Activated T-cell treated with anti-CD3 and anti-CD28 coated beads, Interleukin-2, amount 50 U/mL, for 48 hours (primary cell): ENCODE data around the gene DOCK6.
A peak's percentile ranks its signal among the peaks of the same experiment; 100 is the strongest.

Experiments
- DNase-seq, 2 experiments: peaks; one replicate each; pipeline ENCODE4 v3.0.0-alpha.2; 2020

The DOCK6 gene, protein sequence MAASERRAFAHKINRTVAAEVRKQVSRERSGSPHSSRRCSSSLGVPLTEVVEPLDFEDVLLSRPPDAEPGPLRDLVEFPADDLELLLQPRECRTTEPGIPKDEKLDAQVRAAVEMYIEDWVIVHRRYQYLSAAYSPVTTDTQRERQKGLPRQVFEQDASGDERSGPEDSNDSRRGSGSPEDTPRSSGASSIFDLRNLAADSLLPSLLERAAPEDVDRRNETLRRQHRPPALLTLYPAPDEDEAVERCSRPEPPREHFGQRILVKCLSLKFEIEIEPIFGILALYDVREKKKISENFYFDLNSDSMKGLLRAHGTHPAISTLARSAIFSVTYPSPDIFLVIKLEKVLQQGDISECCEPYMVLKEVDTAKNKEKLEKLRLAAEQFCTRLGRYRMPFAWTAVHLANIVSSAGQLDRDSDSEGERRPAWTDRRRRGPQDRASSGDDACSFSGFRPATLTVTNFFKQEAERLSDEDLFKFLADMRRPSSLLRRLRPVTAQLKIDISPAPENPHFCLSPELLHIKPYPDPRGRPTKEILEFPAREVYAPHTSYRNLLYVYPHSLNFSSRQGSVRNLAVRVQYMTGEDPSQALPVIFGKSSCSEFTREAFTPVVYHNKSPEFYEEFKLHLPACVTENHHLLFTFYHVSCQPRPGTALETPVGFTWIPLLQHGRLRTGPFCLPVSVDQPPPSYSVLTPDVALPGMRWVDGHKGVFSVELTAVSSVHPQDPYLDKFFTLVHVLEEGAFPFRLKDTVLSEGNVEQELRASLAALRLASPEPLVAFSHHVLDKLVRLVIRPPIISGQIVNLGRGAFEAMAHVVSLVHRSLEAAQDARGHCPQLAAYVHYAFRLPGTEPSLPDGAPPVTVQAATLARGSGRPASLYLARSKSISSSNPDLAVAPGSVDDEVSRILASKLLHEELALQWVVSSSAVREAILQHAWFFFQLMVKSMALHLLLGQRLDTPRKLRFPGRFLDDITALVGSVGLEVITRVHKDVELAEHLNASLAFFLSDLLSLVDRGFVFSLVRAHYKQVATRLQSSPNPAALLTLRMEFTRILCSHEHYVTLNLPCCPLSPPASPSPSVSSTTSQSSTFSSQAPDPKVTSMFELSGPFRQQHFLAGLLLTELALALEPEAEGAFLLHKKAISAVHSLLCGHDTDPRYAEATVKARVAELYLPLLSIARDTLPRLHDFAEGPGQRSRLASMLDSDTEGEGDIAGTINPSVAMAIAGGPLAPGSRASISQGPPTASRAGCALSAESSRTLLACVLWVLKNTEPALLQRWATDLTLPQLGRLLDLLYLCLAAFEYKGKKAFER (N-terminal part only)

DNA sequence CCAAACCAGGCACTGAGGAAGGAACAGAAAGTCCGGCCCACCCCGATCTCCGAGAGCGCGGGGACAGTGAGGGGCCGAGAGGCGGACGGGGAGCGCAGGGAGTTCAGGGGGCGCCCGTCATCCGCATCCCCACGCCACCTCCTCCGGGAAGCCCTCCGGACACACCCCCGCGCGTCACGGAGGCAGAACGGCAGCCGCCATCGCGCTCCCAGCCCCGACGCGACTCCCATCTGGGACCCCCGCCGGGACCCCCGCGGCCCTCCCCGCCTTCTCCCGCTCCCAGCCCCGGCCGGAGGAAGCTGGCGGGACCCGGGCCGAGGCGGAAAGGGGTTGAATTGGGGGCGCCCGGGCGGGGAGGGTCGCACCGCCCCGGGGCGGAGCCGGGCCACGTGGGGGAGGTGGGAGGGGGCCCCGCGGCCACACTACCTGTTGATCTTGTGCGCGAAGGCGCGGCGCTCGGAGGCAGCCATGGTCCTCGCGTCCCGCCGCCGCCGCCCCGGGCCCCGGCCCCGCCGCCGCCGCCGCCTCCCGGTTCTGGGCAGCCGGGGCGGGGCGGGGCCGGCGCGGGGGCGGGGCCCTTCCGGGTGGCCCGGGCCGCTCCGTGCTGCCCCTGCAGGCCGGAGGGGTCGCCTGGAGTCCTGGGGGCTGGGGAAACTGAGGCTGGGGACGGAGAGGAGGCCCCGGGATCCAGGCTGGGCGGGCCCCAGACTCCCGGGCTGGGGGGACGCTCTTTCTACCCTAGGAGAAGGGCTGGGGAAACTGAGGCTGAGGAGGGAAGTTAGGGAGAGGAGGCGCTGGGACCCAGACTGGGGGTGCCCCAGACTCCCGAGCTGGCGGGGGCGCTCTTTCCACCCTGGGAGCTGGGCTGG lies at the start of gene DOCK6:
TSS of gene DOCK6 (minus strand) at position 554 of the 869 bp plus-strand sequence. CDS start at position 470, 84 bp downstream.
- peak; percentile 29 to 50 for DNase-seq

DNA sequence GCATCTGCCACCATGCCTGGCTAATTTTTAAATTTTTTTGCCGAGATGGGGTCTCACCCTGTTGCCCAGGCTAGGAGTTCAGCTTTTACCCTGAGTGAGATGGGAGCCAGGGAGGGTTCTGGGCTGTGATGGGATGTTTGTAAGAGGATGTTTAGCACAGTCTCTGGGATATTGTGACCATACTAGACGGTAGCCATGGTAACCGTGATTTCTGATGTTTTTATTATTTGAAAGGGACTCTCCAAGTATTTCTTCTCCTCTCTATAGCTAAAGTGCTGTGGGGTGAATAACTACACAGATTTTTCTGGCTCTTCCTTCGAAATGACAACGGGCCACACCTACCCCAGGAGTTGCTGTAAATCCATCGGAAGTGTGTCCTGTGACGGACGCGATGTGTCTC lies 44.0 kb upstream of the DOCK6 start:
- no peak for DNase-seq

DNA sequence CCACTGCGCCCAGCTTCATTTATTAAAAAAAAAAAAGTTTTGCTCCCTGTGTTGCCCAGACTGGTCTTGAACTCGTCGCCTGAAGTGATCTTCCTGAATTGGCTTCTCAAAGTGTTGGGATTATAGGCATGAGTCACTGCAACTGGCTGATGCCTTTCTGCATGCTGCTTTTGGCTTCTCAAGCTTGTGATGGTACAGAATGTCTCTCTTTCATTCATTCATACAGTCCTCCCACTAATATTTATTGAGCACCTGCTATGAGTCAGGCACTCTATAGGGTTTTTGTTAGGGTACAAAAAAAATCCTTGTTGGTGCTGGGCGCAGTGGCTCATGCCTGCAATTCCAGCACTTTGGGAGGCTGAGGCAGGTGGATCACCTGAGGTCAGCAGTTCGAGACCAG lies 42.6 kb upstream of the DOCK6 start:
- no peak for DNase-seq

DNA sequence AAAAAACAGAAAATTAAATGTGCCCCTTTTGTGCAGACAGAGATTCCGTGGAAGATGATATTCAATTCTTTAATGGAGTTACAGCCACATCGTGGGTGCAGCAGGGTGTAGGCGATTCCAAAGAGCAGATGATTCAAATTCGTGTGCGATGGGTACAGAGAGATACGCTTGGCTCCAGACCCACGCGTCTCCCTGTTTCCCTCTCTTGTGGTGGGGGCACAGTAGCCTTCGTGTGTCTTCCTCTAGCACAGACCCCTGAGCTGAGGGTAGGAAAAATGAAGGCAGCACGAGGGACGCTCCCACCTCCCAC lies 38.4 kb upstream of the DOCK6 start:
- no peak for DNase-seq

DNA sequence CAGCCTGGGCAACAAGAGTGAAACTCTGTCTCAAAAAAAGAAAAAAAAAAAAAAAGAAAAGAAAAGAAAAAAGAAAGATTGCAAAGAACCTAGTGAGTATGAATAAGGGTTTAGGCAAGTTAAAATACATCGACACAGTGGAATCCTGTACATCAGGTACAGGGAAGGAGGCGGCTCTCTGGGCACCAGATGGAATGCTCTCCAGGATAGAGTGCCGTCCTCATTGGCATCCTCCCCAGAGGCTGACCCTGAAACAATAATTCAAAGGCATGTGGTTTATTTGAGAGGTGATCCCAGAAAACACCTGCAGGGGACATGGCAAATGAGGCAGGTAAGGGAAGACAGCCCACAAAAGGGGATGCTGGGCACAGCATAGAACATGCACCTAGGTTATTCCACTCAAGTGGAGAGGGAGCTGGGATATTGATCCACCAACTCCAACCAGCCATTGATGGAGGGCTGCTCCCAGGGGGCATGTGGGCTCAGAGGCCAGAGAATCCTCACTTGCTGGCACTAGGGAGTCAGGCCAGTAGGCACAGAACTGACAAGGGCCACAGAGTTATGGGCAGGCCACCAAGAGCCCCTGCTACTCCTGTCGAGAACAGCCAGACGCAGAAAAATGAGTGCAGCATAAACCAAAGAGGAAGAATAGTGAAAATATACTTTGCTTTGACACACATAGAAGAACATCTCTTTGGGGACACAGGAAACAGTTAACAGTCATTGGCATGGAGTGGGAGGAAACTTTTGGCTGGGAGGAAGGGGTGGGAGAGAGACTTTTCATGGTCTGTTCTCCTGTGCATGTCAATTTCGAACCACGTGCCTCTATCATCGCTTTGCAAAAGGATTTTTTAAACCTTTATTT lies 37.9 kb upstream of the DOCK6 start:
- no peak for DNase-seq

DNA sequence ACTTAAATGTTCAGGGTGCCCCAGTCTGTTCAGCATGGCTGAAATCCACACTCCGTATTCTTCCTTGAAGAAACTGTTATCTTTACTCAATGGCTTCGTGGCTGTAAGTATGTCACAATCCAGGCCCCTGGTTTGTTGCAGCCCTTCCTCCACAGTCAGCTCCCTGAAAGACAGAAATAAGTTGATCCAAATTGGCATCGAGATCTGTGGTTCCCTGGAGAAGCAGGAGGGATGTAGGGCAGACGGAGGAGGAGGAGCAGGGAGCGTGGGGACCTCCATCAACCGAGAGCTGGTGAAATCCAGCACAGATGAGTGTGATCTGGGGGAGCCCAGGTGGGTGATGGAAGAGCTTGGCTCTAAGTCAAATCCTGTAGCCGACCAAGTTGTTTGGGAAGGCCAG lies 33.9 kb upstream of the DOCK6 start:
- no peak for DNase-seq

DNA sequence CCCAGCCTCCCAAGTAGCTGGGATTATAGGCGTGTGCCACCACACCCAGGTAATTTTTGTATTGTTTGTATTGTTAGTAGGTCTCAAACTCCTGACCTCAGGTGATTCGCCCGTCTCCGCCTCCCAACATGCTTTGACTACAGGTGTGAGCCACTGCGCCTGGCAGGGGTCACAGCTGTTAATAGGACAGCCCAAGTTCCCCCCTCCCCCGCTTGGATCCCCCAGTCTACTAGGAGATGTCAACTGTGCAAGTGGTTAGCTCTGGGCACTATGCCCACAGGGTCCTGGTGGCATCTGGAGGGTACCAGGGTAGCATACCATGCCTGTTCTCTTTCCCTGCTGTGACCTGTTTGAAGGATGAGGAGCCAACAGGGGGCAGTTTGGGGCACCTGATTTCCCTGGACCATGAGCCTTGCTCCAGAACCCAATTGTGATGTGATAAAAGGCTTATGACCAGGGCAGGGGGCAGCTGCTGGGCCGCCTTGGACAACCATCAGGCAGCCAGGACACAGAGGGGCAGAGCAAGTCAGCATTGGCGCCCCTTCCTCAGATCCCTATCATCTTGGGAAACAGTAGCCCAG lies 33.4 kb upstream of the DOCK6 start, which contains the start of gene TSPAN16:
TSS of gene TSPAN16 (plus strand) at position 496 of the 581 bp plus-strand sequence. CDS start 138 bp downstream, outside the sequence.
- DNase-seq, result no peak

DNA sequence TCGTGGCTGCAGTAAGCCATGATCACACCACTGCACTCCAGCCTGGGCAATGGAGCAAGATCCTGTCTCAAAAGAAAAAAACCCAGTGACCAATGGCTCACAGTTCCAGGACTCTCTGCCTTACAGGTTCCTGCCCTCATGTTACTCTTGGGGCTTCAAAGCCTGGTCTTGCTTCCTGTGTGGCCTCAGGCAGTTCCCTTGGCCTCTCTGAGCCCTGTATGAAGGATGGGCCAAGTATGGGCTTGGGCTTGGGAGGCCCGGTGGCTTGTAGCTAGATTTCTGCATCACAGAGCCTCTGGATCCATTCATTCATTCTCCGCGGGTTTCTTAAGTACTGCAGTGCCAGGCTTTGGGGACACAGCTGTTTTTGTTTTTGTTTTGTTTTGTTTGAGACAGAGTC lies 32.9 kb upstream of the DOCK6 start:
- no peak for DNase-seq

DNA sequence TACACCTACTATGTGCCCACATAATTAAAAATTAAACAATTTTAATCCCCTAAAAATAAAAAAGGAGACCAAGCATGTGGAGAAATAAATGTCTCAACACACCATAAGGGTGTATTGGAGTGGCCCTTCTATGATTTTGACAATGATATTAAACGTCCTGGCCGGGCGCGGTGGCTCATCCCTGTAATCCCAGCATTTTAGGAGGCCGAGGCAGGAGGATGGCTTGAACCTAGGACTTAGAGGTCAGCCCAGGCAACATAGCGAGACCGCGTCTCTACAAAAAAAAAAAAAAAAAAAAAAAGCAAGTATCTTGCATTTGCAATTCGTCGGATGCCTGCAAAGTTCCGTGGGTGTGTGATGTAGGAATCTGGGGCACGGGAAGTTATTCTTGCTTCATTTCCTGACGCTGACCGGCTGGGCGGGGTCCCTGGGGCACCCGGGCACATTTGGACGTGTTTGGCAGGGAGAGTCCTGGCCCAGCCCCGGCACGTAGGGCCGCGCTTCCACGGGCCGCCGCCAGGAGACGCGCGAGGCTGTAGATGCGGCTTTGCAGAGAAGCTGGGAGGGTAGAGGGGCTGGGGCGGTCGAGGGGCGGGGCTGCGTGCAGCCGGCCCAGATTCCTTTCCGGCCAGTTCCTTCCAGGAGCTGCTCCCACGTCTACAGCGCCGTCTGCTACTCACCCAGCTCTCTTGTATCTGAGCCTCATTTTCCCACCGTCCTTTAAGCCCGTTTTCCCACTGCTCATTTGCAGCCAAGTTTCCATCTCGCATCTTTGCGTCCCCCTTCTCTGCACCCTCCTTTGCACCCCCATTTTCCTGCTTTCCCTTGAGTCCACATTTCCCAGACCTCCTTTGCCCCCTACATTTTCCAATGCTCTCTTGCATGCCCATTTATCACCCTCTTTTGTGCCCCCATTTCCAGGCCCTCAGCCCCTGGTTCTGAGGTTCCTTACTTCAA lies 31.4 kb upstream of the DOCK6 start:
- peak; percentile 92 to 93 for DNase-seq

DNA sequence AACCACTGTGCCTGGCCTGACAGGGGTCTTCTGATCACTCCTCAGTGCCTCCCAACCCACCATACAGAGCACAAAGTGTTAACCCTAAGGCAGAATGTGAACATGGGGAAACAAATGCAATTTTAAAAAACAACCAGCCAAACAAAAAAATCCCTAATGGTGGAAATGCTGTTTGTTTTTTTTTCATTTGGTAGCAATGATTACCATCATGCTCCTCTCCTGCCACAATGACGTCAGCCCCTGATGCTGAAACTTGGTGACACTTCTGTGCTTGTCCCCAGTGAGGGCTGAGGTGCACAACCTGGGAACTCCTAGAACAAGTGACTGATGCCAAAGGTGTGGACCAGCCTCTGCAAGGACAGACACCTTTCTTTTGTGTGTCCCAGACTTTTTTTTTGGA lies 29.7 kb upstream of the DOCK6 start:
- no peak for DNase-seq

DNA sequence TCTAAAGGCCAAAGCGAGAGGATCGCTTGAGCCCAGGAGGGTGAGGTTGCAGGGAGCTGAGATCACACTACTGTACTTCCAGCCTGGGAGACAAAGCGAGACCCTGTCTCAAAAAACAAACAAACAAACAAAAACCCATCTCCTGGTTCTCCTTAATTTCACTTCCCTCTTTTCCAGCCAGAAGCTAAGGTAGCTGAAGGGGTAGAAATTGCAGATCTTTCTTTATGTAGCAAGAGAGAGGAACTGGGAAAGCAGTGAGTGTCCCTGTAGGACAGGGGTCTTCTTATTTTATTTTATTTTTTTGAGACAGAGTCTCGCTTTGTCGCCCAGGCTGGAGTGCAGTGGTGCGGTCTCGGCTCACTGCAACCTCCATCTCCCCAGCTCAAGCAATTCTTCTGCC lies 29.1 kb upstream of the DOCK6 start:
- DNase-seq, result no peak

DNA sequence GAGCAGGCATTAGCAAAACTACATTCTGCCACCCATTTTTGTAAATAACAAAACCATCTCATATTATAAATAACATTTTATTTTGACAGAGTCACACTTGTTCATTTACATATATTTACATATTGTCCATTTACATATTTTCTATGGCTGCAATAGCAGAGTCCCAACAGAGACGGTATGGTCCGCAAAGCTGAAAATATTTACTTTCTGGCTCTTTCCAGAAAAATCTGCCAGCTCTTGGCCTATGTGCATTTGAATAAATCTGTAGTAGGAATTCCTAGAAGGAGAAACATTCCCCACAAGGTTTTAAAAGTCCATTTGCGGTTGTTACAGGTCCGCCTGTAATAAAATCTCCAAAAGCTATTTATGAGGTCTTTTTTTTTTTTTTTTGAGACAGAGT lies 27.9 kb upstream of the DOCK6 start:
- no peak for DNase-seq

DNA sequence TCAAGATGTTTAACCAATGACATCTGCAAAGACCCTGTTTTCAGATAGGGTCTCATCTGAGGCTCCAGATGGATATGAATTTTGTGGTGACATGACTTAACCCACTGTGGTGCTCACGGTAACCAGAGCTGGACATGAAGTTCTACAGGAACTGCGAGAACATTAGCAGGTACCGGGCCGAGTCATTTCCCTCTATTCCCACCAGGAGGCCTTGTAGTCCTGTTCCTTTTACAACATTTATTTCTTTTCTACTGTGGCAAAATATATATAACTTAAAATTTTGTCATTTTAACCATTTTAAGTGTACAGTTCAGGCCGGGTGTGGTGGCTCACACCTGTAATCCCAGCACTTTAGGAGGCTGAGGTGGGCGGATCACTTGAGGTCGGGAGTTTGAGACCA lies 26.0 kb upstream of the DOCK6 start:
- no peak for DNase-seq

DNA sequence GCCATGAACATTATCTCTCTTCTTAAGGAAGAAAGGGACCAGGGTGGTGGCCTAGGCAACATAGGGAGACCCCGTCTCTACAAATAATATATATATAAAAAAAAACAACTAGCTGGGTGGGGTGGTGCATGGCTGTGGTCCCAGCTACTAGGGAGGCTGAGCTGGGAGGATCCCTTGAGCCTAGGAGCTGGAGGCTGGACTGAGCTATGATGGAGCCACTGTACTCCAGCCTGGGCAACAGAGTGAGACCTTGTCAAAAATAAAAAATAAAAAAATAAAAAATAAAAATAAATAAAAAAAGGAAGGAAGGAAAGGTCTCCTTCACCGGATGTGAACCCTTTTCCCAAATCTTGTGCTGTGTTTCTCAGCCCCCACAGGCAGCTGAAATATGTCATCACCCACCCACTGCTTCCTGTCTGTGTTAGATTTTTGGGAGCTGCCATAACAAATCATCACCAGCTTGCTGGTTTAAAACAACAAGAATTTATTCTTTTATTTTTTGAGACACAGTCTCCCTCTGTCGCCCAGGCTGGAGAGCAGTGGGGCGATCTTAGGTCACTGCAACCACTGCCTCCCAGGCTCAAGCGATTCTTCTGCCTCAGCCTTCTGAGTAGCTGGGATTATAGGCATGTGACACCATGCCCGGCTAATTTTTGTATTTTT lies 24.1 kb upstream of the DOCK6 start:
- DNase-seq, result no peak

DNA sequence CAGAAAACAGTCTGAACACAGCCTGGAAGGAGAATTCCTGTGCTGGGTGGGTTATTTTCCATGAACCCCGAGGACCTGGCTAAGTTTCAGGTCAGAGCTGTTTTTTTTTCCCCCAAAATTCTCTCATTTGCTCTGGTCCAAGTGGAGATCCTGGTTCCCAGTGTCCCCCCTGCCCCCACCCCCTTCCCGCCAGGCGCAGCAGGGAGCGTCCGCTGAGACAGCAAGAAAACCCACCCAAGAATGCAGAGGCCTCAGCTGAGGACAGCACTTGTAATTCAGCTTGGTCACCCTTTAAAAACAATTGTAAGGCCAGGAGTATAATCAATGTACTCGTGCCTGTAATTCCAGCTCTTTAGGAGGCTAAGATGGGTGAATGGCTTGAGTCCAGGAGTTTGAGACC lies 22.2 kb upstream of the DOCK6 start:
- no peak for DNase-seq

DNA sequence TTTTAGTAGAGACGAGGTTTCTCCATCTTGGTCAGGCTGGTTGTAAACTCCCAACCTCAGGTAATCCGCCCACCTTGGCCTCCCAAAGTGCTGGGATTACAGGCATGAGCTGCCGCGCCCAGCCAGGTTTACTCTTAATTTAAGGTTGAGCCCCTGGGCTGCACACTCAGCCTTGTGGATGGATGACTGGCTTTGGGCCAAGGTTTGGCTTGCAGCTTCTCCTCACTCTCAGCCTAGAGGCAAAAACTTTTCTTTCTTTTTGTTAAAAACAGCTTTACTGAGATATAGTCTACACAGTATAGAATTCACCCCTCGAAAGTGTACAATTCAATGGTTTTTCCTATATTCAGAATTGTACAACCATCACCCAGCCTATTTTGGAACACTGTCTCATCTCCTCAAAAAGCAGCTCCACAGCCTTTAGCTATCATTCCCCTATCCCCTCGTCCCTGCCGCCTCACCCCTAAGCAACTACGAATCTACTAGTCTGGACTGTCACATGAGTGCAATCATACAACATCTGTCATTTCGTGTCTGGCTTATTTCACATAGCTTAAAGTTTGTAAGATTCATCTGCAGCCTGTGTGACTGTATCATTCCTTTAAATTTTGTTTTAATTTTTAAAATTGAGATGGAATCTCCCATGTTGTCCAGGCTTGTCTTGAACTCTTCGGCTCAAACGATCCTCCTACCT lies 19.2 kb upstream of the DOCK6 start:
- no peak for DNase-seq

DNA sequence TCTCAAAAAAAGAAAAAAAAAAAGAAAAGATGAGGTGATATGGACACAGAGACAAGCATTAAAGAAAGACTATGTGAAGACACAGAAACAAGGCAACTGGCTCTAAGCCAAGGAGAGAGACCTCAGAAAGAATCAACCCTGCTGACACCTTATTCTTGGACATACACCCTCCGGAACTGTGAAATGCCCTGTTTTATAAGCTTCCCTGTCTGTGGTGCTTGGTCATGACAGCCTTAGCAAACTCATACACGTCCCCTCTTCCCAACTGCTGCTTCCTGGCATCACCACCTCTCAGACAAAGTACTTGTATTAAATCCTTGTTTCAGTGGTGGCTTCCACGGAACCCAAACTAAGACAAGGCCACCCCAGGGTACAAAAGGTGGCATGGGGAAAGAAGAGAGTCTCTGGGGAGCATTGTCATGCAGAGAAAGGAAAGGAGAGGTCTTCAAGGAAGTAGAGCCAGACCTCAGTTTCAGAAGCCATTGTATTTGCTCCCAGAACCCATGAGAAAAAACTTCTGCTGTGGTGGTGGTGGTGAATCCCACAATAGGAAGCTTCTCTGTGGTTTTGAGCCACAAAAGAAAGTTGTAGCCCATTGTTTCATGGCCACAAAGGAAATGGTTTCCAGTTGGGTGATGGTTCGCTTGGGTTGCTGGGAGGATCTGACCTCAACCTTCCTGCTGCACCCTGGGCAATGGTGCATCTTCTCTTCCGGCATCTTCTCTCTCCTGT lies 17.3 kb upstream of the DOCK6 start:
- DNase-seq, result peak; percentile 34 to 45

DNA sequence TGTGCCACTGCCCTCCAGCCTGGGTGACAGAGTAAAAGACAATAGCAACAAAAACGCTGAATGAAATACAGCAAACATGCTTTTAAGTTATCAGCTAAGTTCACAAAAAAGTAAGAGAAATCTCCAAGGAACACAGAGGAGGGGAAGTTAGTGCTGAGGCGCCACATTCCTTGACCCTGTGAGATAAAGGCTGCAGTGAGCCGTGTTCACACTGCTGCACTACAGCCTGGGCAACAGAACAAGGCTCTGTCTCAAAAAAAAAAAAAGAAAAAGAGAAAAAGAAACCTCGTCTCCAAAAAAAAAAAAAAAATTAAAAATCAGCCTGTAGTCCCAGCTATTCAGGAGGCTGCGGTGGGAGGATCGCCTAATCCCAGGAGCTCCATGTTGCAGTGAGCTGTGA lies 16.3 kb upstream of the DOCK6 start:
- DNase-seq, result no peak
